ENCODE data around the gene STPG1. TPM values are rescaled to one million over a fixed set of nuclear protein-coding genes. Genes with fewer than 3 reads are reported as not detected.

STPG1 gene
- total and polyA plus RNA-seq, 9 of the 15 experiments (the other 6 are each of a cell fraction or from before 2014, with no cell fraction given): 5.0 to 11.9 (median 8.3) TPM

DNA sequence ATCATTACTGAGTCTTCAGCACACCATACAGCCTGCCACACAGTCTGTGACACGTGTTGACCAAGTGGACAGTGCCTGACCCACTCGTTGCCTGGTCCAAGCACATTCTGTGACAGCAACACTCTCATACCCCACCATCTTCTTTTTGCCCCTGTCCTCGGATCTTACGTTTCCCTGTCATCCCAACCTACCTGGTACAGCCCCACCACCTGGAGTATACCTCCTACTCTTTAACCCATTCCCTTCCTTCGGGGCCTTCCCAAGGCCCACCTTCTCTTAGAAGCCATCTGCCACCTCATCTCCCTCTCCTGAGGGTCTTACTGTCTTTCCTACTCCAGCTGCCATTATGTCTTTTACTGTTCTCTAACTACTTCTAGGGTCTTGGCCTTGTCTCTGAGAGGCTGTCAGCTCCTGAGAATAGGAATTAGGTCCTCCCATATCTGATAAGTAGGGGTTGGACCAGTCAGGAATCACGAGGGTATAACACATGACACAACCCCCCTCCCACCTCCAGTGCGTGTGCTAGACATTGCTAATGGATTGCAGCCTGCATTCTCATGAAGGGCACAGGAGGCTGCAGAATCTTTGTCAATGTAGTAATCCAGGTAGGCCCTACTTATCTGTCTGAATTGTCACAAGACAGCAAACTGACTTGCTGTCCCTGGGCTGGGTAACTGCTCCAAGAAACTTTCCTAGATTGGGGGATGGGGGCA, 81.5 kb downstream of the STPG1 start:
- intact Hi-C loops (cut with micrococcal nuclease): no loop called here
- Histone ChIP-seq H2AFZ (ENCODE audit: low read depth, low read length) (no peak overlapping the region; the same call in 1 of the 2 replicates), H3K4me2 (ENCODE audit: insufficient read depth, low read length) (no peak overlapping the region; the same call in 1 of the 2 replicates), H3K9me3 (replicated peaks; ENCODE audit: control insufficient read depth, insufficient read depth, low read depth, low read length) (no peaks in the 10 kb centered on the region), H3K4me1 (replicated peaks in 1 of 2; ENCODE audit: control insufficient read depth in 2 of 2, insufficient read depth in 2 of 2, low read length in 2 of 2) (no peaks in the 10 kb centered on the region; a peak in 1 of 5 replicates), H4K20me1 (replicated peaks; ENCODE audit: control insufficient read depth, insufficient read depth, low read length) (0 out of 2 replicates have a peak, but pooled peaks cover 4% of the 10 kb centered on the region), H3K4me3 (no peak overlapping the region), H3K36me3 (ENCODE audit: control insufficient read depth, insufficient read depth, low read length) (no peaks in the 10 kb centered on the region), H3K27ac (ENCODE audit: extremely low read depth, low read depth, low read length) (no peak overlapping the region), H3K9ac (ENCODE audit: insufficient read depth in 1 of 2, low read depth in 2 of 2, low read length in 2 of 2) (no peak overlapping the region), H3K9me1 (ENCODE audit: control insufficient read depth, insufficient read depth, low read length) (no peaks in the 10 kb centered on the region), H3K79me2 (ENCODE audit: control insufficient read depth, insufficient read depth, low read length) (no peaks in the 10 kb centered on the region), H3K27me3 (ENCODE audit: control insufficient read depth in 2 of 2, insufficient read depth in 2 of 2, low read length in 2 of 2) (peaks cover 15 to 63% of the 10 kb centered on the region in 2 experiments)
- ChIA-PET POLR2A (interaction anchor here (0.7 to 2.3 kb wide), 2 partner anchors 10 to 28 kb away, joined by 3 to 6 read pairs; no protein-coding TSS in a partner anchor), CTCF (ENCODE audit: low intra/inter-chr PET ratio) (no interaction called here)
- no peak for DNase-seq (ENCODE audit: extremely low read depth in 1 of 4, low spot score in 3 of 4)
- no TSS peak for BruUV-seq (replicated peaks)
- peak; percentile 70 for ATAC-seq
- 15% methylated on average over 7 of the region's 7 CpGs for WGBS (ENCODE audit: insufficient coverage, low coverage, missing lambda C conversion rate)
- no peak for FAIRE-seq
- in situ Hi-C loops (cut with MboI): no loop called here
- TF ChIP-seq, protein P1, sequence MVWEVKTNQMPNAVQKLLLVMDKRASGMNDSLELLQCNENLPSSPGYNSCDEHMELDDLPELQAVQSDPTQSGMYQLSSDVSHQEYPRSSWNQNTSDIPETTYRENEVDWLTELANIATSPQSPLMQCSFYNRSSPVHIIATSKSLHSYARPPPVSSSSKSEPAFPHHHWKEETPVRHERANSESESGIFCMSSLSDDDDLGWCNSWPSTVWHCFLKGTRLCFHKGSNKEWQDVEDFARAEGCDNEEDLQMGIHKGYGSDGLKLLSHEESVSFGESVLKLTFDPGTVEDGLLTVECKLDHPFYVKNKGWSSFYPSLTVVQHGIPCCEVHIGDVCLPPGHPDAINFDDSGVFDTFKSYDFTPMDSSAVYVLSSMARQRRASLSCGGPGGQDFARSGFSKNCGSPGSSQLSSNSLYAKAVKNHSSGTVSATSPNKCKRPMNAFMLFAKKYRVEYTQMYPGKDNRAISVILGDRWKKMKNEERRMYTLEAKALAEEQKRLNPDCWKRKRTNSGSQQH (CRISPR knock-in tag; IDR thresholded peaks at IDR 0.05): peak; percentile 59; the same call in 1 of the 2 replicates
- TF ChIP-seq TEAD1 (CRISPR knock-in tag; IDR thresholded peaks at IDR 0.05) (no peak), IFI16 (CRISPR knock-in tag; IDR thresholded peaks at IDR 0.05) (no peak)
- TF ChIP-seq, protein P2, sequence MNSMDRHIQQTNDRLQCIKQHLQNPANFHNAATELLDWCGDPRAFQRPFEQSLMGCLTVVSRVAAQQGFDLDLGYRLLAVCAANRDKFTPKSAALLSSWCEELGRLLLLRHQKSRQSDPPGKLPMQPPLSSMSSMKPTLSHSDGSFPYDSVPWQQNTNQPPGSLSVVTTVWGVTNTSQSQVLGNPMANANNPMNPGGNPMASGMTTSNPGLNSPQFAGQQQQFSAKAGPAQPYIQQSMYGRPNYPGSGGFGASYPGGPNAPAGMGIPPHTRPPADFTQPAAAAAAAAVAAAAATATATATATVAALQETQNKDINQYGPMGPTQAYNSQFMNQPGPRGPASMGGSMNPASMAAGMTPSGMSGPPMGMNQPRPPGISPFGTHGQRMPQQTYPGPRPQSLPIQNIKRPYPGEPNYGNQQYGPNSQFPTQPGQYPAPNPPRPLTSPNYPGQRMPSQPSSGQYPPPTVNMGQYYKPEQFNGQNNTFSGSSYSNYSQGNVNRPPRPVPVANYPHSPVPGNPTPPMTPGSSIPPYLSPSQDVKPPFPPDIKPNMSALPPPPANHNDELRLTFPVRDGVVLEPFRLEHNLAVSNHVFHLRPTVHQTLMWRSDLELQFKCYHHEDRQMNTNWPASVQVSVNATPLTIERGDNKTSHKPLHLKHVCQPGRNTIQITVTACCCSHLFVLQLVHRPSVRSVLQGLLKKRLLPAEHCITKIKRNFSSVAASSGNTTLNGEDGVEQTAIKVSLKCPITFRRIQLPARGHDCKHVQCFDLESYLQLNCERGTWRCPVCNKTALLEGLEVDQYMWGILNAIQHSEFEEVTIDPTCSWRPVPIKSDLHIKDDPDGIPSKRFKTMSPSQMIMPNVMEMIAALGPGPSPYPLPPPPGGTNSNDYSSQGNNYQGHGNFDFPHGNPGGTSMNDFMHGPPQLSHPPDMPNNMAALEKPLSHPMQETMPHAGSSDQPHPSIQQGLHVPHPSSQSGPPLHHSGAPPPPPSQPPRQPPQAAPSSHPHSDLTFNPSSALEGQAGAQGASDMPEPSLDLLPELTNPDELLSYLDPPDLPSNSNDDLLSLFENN (IDR thresholded peaks at IDR 0.05; ENCODE audit: low read depth in 2 of 2, low read length in 2 of 2): peak in 1 of 2 experiments; percentile 78; a peak in 1 of 4 replicates
